ENCODE results near the gene COL6A2.
A peak's percentile ranks its signal among the peaks of the same experiment; 100 is the strongest.

DNA sequence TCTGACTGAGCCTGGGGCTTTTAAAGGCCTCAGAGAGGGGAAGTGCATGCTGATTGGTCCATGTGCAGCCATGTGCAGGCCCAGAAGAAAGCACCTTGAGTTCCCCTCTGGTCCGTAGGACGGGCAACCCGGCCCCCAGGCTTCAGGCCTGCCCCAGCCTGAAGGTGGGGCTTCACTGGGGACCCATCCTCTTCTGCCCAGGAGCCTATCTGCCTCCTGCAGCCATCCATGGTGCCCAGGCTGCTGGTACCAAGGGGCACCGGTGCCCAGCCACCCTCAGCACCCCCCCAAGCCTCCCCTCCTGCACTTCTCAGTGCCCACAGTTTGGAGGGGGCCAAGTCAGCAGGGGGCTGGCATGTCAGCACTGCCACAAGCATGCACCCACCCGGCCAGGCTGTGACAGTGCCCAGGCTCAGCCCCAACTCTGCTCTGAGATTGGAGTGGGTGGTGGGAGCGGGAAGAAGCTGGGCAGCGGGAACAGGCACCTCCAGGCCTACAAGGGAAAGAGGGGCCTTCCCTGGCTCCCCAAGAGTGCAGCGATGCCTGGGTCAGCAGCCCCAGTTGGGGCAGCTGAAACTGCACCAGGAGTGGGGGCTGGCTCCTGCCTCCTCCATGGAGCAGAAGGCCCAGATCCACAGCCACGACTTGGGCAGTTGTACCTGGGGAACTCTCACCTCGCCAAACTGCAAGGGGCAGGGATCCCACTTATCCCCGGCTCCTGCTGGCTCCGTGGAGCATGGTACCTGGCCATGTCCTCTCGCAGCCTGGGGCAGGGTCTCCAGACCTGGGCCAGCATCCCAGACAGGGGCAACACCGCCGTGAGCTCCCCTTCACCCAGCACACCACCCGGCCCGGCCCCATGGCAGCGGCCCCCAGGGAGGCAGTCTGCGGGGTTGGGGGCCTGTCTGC is 11.7 kb downstream of the COL6A2 start:
- TF ChIP-seq, protein P1, sequence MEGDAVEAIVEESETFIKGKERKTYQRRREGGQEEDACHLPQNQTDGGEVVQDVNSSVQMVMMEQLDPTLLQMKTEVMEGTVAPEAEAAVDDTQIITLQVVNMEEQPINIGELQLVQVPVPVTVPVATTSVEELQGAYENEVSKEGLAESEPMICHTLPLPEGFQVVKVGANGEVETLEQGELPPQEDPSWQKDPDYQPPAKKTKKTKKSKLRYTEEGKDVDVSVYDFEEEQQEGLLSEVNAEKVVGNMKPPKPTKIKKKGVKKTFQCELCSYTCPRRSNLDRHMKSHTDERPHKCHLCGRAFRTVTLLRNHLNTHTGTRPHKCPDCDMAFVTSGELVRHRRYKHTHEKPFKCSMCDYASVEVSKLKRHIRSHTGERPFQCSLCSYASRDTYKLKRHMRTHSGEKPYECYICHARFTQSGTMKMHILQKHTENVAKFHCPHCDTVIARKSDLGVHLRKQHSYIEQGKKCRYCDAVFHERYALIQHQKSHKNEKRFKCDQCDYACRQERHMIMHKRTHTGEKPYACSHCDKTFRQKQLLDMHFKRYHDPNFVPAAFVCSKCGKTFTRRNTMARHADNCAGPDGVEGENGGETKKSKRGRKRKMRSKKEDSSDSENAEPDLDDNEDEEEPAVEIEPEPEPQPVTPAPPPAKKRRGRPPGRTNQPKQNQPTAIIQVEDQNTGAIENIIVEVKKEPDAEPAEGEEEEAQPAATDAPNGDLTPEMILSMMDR (conservative IDR thresholded peaks at IDR 0.05; ENCODE audit: low read depth, low read length): no peak
- TF ChIP-seq MAZ (IDR thresholded peaks at IDR 0.05; ENCODE audit: borderline replicate concordance, low read depth, low read length): no peak
- TF ChIP-seq POLR2A (IDR thresholded peaks at IDR 0.05; ENCODE audit: low read depth, low read length): no peak; the same call in 1 of the 2 replicates
- no peak for TF ChIP-seq SMC3 (IDR thresholded peaks at IDR 0.05; ENCODE audit: low read depth, low read length)
- TF ChIP-seq NFE2L2 (IDR thresholded peaks at IDR 0.05; ENCODE audit: low read depth, low read length): no peak
- TF ChIP-seq MXI1 (IDR thresholded peaks at IDR 0.05; ENCODE audit: borderline replicate concordance, low read depth, low read length): no peak
- TF ChIP-seq, protein P2, sequence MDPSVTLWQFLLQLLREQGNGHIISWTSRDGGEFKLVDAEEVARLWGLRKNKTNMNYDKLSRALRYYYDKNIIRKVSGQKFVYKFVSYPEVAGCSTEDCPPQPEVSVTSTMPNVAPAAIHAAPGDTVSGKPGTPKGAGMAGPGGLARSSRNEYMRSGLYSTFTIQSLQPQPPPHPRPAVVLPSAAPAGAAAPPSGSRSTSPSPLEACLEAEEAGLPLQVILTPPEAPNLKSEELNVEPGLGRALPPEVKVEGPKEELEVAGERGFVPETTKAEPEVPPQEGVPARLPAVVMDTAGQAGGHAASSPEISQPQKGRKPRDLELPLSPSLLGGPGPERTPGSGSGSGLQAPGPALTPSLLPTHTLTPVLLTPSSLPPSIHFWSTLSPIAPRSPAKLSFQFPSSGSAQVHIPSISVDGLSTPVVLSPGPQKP (IDR thresholded peaks at IDR 0.05; ENCODE audit: borderline replicate concordance, low read depth, low read length): no peak
- no peak for TF ChIP-seq CHD1 (IDR thresholded peaks at IDR 0.05; ENCODE audit: low read depth, low read length)
- TF ChIP-seq, protein P3, sequence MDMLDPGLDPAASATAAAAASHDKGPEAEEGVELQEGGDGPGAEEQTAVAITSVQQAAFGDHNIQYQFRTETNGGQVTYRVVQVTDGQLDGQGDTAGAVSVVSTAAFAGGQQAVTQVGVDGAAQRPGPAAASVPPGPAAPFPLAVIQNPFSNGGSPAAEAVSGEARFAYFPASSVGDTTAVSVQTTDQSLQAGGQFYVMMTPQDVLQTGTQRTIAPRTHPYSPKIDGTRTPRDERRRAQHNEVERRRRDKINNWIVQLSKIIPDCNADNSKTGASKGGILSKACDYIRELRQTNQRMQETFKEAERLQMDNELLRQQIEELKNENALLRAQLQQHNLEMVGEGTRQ (IDR thresholded peaks at IDR 0.05; ENCODE audit: low read depth, low read length): peak; percentile 38; the same call in 1 of the 2 replicates
- TF ChIP-seq RFX5 (IDR thresholded peaks at IDR 0.05; ENCODE audit: low read depth, low read length): no peak
